Measurements from ENCODE around the gene SBF2. TPM values are rescaled to one million over a fixed set of nuclear protein-coding genes. Genes with fewer than 3 reads are reported as not detected.

The SBF2 gene
- total RNA-seq, 1 donor from 2014 or later, result 38.5 TPM

DNA sequence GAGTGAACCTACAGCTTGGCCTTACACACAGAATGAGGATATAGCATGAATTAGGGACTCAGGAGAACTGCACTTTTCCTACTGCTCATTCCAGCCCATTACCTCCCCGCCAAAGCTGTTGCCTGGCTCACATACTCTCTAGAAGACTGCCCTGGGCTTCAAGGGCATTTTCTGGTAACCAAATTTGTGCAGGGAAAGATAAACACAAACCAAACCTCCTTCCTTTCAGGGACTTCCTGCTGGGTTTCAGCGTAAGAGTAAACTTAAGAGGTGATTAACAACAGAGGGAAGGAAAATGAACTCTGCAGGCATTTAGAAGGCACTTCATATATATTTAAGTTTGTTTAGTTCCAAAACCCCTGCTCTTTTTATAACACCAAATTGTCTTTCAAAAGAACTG, 435.2 kb downstream of the SBF2 start:
- Histone ChIP-seq H3K27me3 (no peaks in the 10 kb centered on the region), H3K4me1 (peaks cover 22% of the 10 kb centered on the region), H3K9me3 (no peaks in the 10 kb centered on the region), H3K36me3 (peaks cover 22% of the 10 kb centered on the region), H3K4me3 (no peak overlapping the region), H3K27ac (no peak overlapping the region)
- intact Hi-C loops (cut with DNase I), result no loop called here
- TF ChIP-seq, protein P1, sequence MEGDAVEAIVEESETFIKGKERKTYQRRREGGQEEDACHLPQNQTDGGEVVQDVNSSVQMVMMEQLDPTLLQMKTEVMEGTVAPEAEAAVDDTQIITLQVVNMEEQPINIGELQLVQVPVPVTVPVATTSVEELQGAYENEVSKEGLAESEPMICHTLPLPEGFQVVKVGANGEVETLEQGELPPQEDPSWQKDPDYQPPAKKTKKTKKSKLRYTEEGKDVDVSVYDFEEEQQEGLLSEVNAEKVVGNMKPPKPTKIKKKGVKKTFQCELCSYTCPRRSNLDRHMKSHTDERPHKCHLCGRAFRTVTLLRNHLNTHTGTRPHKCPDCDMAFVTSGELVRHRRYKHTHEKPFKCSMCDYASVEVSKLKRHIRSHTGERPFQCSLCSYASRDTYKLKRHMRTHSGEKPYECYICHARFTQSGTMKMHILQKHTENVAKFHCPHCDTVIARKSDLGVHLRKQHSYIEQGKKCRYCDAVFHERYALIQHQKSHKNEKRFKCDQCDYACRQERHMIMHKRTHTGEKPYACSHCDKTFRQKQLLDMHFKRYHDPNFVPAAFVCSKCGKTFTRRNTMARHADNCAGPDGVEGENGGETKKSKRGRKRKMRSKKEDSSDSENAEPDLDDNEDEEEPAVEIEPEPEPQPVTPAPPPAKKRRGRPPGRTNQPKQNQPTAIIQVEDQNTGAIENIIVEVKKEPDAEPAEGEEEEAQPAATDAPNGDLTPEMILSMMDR (IDR thresholded peaks at IDR 0.05), result no peak
- DNase-seq (no peak), ATAC-seq (peak; percentile 39)

DNA sequence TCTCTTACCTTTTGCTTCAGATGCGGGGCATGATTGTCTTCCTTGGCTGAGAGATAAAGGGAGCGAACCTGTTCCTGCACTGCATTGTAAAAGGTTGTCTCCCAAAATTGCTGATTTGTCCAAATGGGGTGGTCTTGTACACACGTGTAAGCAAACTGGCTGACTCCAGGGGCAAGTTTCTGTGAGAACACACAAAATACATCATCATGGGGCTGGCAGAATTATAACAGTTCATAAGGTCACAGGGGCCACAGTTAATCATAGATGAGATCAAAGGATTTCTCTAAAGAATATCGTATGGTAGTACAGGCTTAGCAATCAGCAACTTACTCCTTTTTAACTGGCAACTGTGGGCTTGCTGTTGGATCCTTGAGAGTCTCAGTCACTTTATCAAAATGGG, 435.8 kb downstream of the SBF2 start:
- peaks cover 22% of the 10 kb centered on the region for H3K36me3 ChIP-seq
- H3K4me1 ChIP-seq, result peaks cover 25% of the 10 kb centered on the region
- DNase-seq, result no peak
- H3K27me3 ChIP-seq, result no peaks in the 10 kb centered on the region
- no peak for ATAC-seq
- H3K4me3 ChIP-seq, result no peak overlapping the region
- TF ChIP-seq, protein P1 (IDR thresholded peaks at IDR 0.05), result no peak
- intact Hi-C loops (cut with DNase I), result no loop called here
- H3K27ac ChIP-seq, result no peak overlapping the region
- no peaks in the 10 kb centered on the region for H3K9me3 ChIP-seq

DNA sequence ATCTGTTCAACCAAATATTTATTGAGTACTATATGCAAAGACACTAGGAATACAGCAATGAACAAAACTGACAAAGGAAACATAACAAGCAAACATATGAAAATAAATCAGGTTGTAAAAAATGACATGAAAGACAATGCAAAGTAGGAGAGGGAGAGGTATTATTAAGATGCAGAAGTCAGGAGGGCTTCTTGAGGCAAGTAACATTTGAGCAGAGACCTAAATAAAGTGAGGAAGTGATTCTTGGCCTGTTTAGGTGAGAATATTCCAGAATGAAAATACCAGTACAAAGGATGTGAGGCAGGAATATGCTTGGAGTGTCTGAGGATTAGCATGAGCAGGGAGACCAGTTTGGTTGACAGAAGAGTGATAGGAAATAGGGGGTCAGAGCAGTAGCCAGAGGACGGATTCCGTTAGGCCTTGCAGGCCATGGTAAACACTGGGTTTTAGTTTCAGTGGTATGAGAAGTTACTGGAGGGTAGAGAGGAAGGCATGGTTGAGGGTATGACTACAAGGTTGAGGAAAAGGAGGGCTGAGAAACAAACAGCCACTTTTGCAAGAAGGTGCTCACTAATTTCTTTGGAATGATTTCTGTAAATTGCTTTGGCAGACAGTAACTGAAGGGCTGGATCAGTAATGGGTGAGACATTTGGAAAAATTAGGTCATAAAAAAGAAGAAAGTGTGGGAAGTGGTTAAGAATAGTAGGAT, 438.3 kb downstream of the SBF2 start:
- no peak for ATAC-seq
- intact Hi-C loops (cut with DNase I), result no loop called here
- Histone ChIP-seq H3K27me3 (no peaks in the 10 kb centered on the region), H3K4me3 (no peak overlapping the region), H3K4me1 (peaks cover 25% of the 10 kb centered on the region), H3K9me3 (no peaks in the 10 kb centered on the region), H3K36me3 (peaks cover 22% of the 10 kb centered on the region), H3K27ac (no peak overlapping the region)
- DNase-seq, result no peak
- TF ChIP-seq, protein P1 (IDR thresholded peaks at IDR 0.05), result no peak

DNA sequence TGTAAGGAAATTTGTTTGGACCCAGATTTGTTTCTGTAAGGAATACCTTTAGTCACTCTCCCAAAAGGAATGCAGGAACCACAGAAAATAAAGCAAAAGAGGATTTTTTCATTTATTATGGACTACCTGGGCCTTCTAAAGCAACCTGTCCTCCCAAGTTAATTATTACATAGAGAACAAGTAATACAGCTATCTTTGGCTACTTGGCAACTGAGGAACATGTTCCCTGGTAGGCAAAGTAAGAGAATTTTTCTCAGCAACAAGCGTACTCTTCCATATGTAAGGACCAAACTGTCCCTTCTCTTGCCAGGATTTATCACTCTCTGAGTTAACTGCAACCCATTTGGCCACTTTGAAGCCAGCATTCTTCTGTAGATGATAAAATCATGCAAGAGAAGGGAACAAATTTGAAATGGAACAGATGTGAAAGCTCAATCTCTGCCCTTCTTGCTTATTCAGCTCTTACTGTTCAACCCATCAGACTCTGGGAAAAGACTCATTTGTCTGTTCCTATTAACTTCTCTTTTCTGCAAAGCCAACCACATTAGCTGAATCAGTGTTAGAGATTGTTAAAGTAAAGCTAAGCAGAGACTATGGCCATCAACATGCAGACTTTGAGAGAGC, 440.0 kb downstream of the SBF2 start:
- peaks cover 22% of the 10 kb centered on the region for H3K36me3 ChIP-seq
- no peak overlapping the region for H3K4me3 ChIP-seq
- intact Hi-C loops (cut with DNase I), result no loop called here
- TF ChIP-seq, protein P1 (IDR thresholded peaks at IDR 0.05), result no peak
- H3K4me1 ChIP-seq, result peaks cover 18% of the 10 kb centered on the region
- H3K27ac ChIP-seq, result no peak overlapping the region
- H3K9me3 ChIP-seq, result no peaks in the 10 kb centered on the region
- DNase-seq (no peak), ATAC-seq (no peak)
- H3K27me3 ChIP-seq, result no peaks in the 10 kb centered on the region

DNA sequence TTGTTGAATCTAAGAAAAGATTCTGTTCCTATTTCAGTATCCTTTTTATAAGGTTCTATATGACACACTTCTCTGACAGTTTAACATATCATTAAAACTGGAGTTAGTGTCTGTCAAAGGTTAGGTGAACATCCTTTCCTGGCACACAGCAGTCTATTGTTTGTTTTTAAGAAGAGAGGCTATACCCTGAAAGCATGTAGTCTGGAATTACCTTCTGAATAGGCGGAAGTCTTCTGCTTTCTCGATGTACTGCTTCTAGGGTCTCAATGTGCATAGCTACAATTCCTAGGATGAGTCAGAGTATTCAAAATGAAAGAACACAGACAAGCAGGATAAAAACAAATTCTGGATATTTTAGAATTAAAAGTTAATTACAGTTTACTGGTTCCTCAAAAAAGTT, 441.6 kb downstream of the SBF2 start:
- ATAC-seq (no peak), DNase-seq (no peak)
- Histone ChIP-seq H3K27ac (no peak overlapping the region), H3K27me3 (no peaks in the 10 kb centered on the region), H3K36me3 (peaks cover 22% of the 10 kb centered on the region), H3K4me3 (no peak overlapping the region), H3K4me1 (peaks cover 6% of the 10 kb centered on the region), H3K9me3 (no peaks in the 10 kb centered on the region)
- TF ChIP-seq, protein P1 (IDR thresholded peaks at IDR 0.05), result no peak
- intact Hi-C loops (cut with DNase I), result no loop called here

All from upper lobe of right lung (tissue), 1 donor.